ENCODE data around the gene GLT8D1. TPM values are rescaled to one million over a fixed set of nuclear protein-coding genes. Genes with fewer than 3 reads are reported as not detected.

GLT8D1 gene
- total and polyA plus RNA-seq, 2 donors (not counting 1 experiment from before 2014, with no cell fraction given), result 116 to 160 TPM

GRCh38 chr3:52705438-52705687 lies 228 bp downstream of the GLT8D1 start:
- no peaks in the 10 kb centered on the region for H3K9me3 ChIP-seq (ENCODE audit: control insufficient read depth, insufficient read depth, low read depth, low read length)
- peak overlapping the region; percentile 86 for H3K9ac ChIP-seq (ENCODE audit: insufficient read depth, low read length)
- no peak for DNase-seq (ENCODE audit: low read depth in 2 of 2)
- peak overlapping the region; percentile 79 for H3K4me2 ChIP-seq (ENCODE audit: extremely low read depth, insufficient read depth, low read length)
- H3K27me3 ChIP-seq (ENCODE audit: control insufficient read depth, insufficient read depth, low read length), result no peaks in the 10 kb centered on the region
- H3K4me3 ChIP-seq (replicated peaks in 1 of 4; ENCODE audit: control extremely low read depth in 1 of 4, insufficient read depth in 1 of 4, low read depth in 3 of 4, low read length in 4 of 4), result peak overlapping the region; percentile 50 to 100 (median 92)
- no peak for TF ChIP-seq CTCF (conservative IDR thresholded peaks at IDR 0.05 in 1 of 2, IDR thresholded peaks at IDR 0.05 in 1 of 2; ENCODE audit: low read depth in 1 of 2, low read length in 2 of 2)
- TF ChIP-seq EZH2 (IDR thresholded peaks at IDR 0.05; ENCODE audit: low read length, missing control alignments), result no peak
- no peaks in the 10 kb centered on the region for H4K20me1 ChIP-seq (ENCODE audit: control insufficient read depth, extremely low read depth, insufficient read depth, low read length)
- no peaks in the 10 kb centered on the region for H3K36me3 ChIP-seq (ENCODE audit: control insufficient read depth, insufficient read depth, low read length)
- H3K4me1 ChIP-seq (ENCODE audit: control insufficient read depth, extremely low read depth, insufficient read depth, low read length), result peaks cover 5% of the 10 kb centered on the region
- H3K79me2 ChIP-seq (ENCODE audit: control insufficient read depth, insufficient read depth, low read length), result peaks cover 59% of the 10 kb centered on the region
- H2AFZ ChIP-seq (ENCODE audit: low read length), result peak overlapping the region; percentile 63
- peak overlapping the region; percentile 93 for H3K27ac ChIP-seq (ENCODE audit: insufficient read depth, low read length)

- DNase-seq (ENCODE audit: low read depth in 2 of 2), result peak; percentile 36 to 48
- Histone ChIP-seq H3K4me1 (ENCODE audit: control insufficient read depth, extremely low read depth, insufficient read depth, low read length) (peaks cover 5% of the 10 kb centered on the region), H3K36me3 (ENCODE audit: control insufficient read depth, insufficient read depth, low read length) (no peaks in the 10 kb centered on the region), H3K27ac (ENCODE audit: insufficient read depth, low read length) (peak overlapping the region; percentile 93), H3K4me2 (ENCODE audit: extremely low read depth, insufficient read depth, low read length) (peak overlapping the region; percentile 79), H3K27me3 (ENCODE audit: control insufficient read depth, insufficient read depth, low read length) (no peaks in the 10 kb centered on the region), H2AFZ (ENCODE audit: low read length) (peak overlapping the region; percentile 63), H3K9ac (ENCODE audit: insufficient read depth, low read length) (peak overlapping the region; percentile 86), H3K4me3 (replicated peaks in 1 of 4; ENCODE audit: control extremely low read depth in 1 of 4, insufficient read depth in 1 of 4, low read depth in 3 of 4, low read length in 4 of 4) (peak overlapping the region; percentile 50 to 100 (median 92)), H3K79me2 (ENCODE audit: control insufficient read depth, insufficient read depth, low read length) (peaks cover 63% of the 10 kb centered on the region), H4K20me1 (ENCODE audit: control insufficient read depth, extremely low read depth, insufficient read depth, low read length) (no peaks in the 10 kb centered on the region), H3K9me3 (ENCODE audit: control insufficient read depth, insufficient read depth, low read depth, low read length) (no peaks in the 10 kb centered on the region)
- no peak for TF ChIP-seq EZH2 (IDR thresholded peaks at IDR 0.05; ENCODE audit: low read length, missing control alignments)
- no peak for TF ChIP-seq CTCF (conservative IDR thresholded peaks at IDR 0.05 in 1 of 2, IDR thresholded peaks at IDR 0.05 in 1 of 2; ENCODE audit: low read depth in 1 of 2, low read length in 2 of 2)
Observed at GRCh38 chr3:52704611-52705437, 767 bp downstream of the GLT8D1 start.

GRCh38 chr3:52703341-52703740 lies 2.2 kb downstream of the GLT8D1 start:
- no peaks in the 10 kb centered on the region for H3K9me3 ChIP-seq (ENCODE audit: control insufficient read depth, insufficient read depth, low read depth, low read length)
- H3K79me2 ChIP-seq (ENCODE audit: control insufficient read depth, insufficient read depth, low read length), result peaks cover 63% of the 10 kb centered on the region
- no peaks in the 10 kb centered on the region for H4K20me1 ChIP-seq (ENCODE audit: control insufficient read depth, extremely low read depth, insufficient read depth, low read length)
- no peak for DNase-seq (ENCODE audit: low read depth in 2 of 2)
- H3K27ac ChIP-seq (ENCODE audit: insufficient read depth, low read length), result no peak overlapping the region
- no peaks in the 10 kb centered on the region for H3K27me3 ChIP-seq (ENCODE audit: control insufficient read depth, insufficient read depth, low read length)
- H2AFZ ChIP-seq (ENCODE audit: low read length), result no peak overlapping the region
- no peak for TF ChIP-seq CTCF (conservative IDR thresholded peaks at IDR 0.05 in 1 of 2, IDR thresholded peaks at IDR 0.05 in 1 of 2; ENCODE audit: low read depth in 1 of 2, low read length in 2 of 2)
- TF ChIP-seq EZH2 (IDR thresholded peaks at IDR 0.05; ENCODE audit: low read length, missing control alignments), result no peak
- H3K4me2 ChIP-seq (ENCODE audit: extremely low read depth, insufficient read depth, low read length), result no peak overlapping the region
- no peaks in the 10 kb centered on the region for H3K36me3 ChIP-seq (ENCODE audit: control insufficient read depth, insufficient read depth, low read length)
- no peak overlapping the region for H3K9ac ChIP-seq (ENCODE audit: insufficient read depth, low read length)
- H3K4me3 ChIP-seq (replicated peaks in 1 of 4; ENCODE audit: control extremely low read depth in 1 of 4, insufficient read depth in 1 of 4, low read depth in 3 of 4, low read length in 4 of 4), result peak overlapping the region in 2 of 4 experiments; percentile 28 to 100
- H3K4me1 ChIP-seq (ENCODE audit: control insufficient read depth, extremely low read depth, insufficient read depth, low read length), result peaks cover 5% of the 10 kb centered on the region

Data from fibroblast of lung (primary cell).